Rectal smooth muscle tissue (tissue), 1 donor: ENCODE results near the gene FKBP5.

Experiments used
- H3K27ac ChIP-seq: one replicate; pipeline ENCODE4 v1.7.0; 2013; ENCODE audit warnings: low read depth, low read length, inconsistent platforms
- H3K27me3 ChIP-seq: one replicate; pipeline ENCODE4 v1.7.0; 2013; ENCODE audit warnings: low read length; ENCODE audit not compliant: control insufficient read depth, insufficient read depth
- H3K36me3 ChIP-seq: one replicate; pipeline ENCODE4 v1.7.0; 2013; ENCODE audit warnings: low read length; ENCODE audit not compliant: control insufficient read depth, insufficient read depth
- H3K4me1 ChIP-seq: one replicate; pipeline ENCODE4 v1.7.0; 2013; ENCODE audit warnings: low read length; ENCODE audit not compliant: control insufficient read depth, insufficient read depth
- H3K4me3 ChIP-seq: one replicate; pipeline ENCODE4 v1.7.0; 2013; ENCODE audit warnings: low read length
- H3K9ac ChIP-seq: one replicate; pipeline ENCODE4 v1.7.0; 2013; ENCODE audit warnings: low read length

FKBP5 gene

DNA sequence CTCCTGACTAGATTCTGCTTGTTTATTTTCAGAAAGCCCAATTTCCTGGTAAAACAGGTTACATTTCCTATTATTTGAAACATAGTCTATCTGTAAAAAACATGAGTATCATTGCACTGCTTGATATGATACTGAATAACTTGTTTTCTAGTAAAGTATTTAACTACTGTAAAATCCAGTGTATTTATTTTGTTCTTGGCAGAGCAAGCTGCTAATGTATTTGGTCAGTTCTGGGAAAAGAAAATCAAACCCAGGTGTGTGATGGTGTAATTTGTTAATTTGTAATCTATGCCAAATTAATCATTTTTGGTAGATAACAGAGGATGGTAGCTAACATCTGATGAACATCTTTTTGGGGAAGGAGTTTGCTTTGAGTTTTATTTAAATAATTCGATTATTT, 50.8 kb downstream of the FKBP5 start:
- Histone ChIP-seq H3K27me3 (no peaks in the 10 kb centered on the region), H3K4me1 (no peaks in the 10 kb centered on the region), H3K27ac (no peak overlapping the region), H3K9ac (no peak overlapping the region), H3K4me3 (no peak overlapping the region), H3K36me3 (peaks cover 2% of the 10 kb centered on the region)

GRCh38 chr6:35635601-35636597, 52.8 kb downstream of the FKBP5 start:
- H3K4me1 ChIP-seq = no peaks in the 10 kb centered on the region

GRCh38 chr6:35634316-35634715, 54.4 kb downstream of the FKBP5 start:
- H3K36me3 ChIP-seq = no peaks in the 10 kb centered on the region
- no peak overlapping the region for H3K27ac ChIP-seq
- H3K4me1 ChIP-seq = no peaks in the 10 kb centered on the region
- H3K27me3 ChIP-seq = no peaks in the 10 kb centered on the region
- H3K4me3 ChIP-seq = no peak overlapping the region
- no peak overlapping the region for H3K9ac ChIP-seq

More at GRCh38 chr6:35635601-35636597, 52.8 kb downstream of the FKBP5 start:
- H3K4me3 ChIP-seq = no peak overlapping the region
- no peak overlapping the region for H3K27ac ChIP-seq
- H3K9ac ChIP-seq = no peak overlapping the region
- H3K36me3 ChIP-seq = peaks cover 2% of the 10 kb centered on the region
- no peaks in the 10 kb centered on the region for H3K27me3 ChIP-seq

- Histone ChIP-seq H3K4me1 (no peaks in the 10 kb centered on the region), H3K27me3 (no peaks in the 10 kb centered on the region), H3K36me3 (no peaks in the 10 kb centered on the region), H3K27ac (no peak overlapping the region), H3K4me3 (no peak overlapping the region), H3K9ac (no peak overlapping the region)
Observed at GRCh38 chr6:35633579-35634089, 55.1 kb downstream of the FKBP5 start.

DNA sequence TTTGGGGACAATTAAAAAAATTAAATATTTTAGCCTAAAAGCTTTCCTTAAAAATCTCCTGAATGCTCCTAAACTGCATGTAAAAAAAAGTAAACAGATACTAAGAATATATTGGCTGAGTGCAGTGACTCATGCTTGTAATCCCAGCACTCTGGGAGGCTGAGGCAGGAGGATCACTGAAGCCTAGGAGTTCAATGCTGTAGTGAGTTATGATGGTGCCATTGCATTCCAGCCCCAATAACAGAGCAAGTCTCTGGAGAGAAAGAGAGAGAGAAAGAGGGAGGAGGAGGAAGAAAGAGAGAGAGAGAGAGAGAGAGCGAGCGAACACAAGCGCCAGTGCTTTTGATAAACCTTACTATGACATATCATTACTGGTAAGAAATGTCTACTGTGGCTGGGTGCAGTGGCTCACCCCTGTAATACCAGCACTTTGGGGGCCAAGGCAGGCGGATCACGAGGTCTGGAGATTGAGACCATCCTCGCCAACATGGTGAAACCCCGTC, 58.8 kb downstream of the FKBP5 start:
- H3K27ac ChIP-seq = no peak overlapping the region
- H3K27me3 ChIP-seq = no peaks in the 10 kb centered on the region
- no peak overlapping the region for H3K9ac ChIP-seq
- H3K36me3 ChIP-seq = no peaks in the 10 kb centered on the region
- H3K4me3 ChIP-seq = no peak overlapping the region
- no peaks in the 10 kb centered on the region for H3K4me1 ChIP-seq

GRCh38 chr6:35626401-35626800, 62.3 kb downstream of the FKBP5 start:
- Histone ChIP-seq H3K36me3 (no peaks in the 10 kb centered on the region), H3K4me1 (no peaks in the 10 kb centered on the region), H3K27me3 (no peaks in the 10 kb centered on the region), H3K9ac (no peak overlapping the region), H3K4me3 (no peak overlapping the region), H3K27ac (no peak overlapping the region)

GRCh38 chr6:35624341-35625070, 64.2 kb downstream of the FKBP5 start:
- Histone ChIP-seq H3K9ac (no peak overlapping the region), H3K36me3 (peaks cover 4% of the 10 kb centered on the region), H3K27me3 (no peaks in the 10 kb centered on the region), H3K4me1 (no peaks in the 10 kb centered on the region), H3K4me3 (no peak overlapping the region), H3K27ac (no peak overlapping the region)

DNA sequence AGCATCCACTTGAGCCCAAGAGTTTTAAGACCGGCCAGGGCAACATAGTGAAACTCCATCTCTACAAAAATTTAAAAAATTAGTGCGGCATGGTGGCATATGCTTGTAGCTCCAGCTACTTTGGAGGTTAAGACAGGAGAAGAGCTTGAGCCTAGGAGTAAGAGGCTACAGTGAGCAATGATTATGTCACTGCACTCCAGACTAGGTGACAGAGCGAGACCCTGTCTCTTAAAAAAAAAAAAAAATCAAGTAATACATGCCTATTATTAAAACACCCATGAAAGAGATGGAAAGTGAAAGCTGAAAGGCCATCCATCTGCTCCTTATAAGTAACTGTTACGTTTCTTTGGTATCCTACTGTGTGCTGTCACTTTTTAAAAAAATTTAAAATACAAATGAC, 66.4 kb downstream of the FKBP5 start:
- no peak overlapping the region for H3K4me3 ChIP-seq
- H3K36me3 ChIP-seq = peaks cover 9% of the 10 kb centered on the region
- no peak overlapping the region for H3K9ac ChIP-seq
- no peaks in the 10 kb centered on the region for H3K27me3 ChIP-seq
- no peak overlapping the region for H3K27ac ChIP-seq
- no peaks in the 10 kb centered on the region for H3K4me1 ChIP-seq

GRCh38 chr6:35620706-35621105, 68.0 kb downstream of the FKBP5 start:
- peaks cover 9% of the 10 kb centered on the region for H3K36me3 ChIP-seq
- H3K4me1 ChIP-seq = no peaks in the 10 kb centered on the region
- no peaks in the 10 kb centered on the region for H3K27me3 ChIP-seq
- no peak overlapping the region for H3K27ac ChIP-seq
- H3K4me3 ChIP-seq = no peak overlapping the region
- no peak overlapping the region for H3K9ac ChIP-seq

- Histone ChIP-seq H3K9ac (no peak overlapping the region), H3K4me1 (no peaks in the 10 kb centered on the region), H3K27ac (no peak overlapping the region), H3K27me3 (no peaks in the 10 kb centered on the region), H3K36me3 (peaks cover 2% of the 10 kb centered on the region), H3K4me3 (no peak overlapping the region)
Observed at GRCh38 chr6:35613762-35614161, 75.0 kb downstream of the FKBP5 start.

- no peak overlapping the region for H3K27ac ChIP-seq
- H3K4me1 ChIP-seq = no peaks in the 10 kb centered on the region
- H3K4me3 ChIP-seq = no peak overlapping the region
- no peaks in the 10 kb centered on the region for H3K36me3 ChIP-seq
- no peaks in the 10 kb centered on the region for H3K27me3 ChIP-seq
- no peak overlapping the region for H3K9ac ChIP-seq
Observed at GRCh38 chr6:35611240-35611639, 77.5 kb downstream of the FKBP5 start.

GRCh38 chr6:35610830-35611229, 77.9 kb downstream of the FKBP5 start:
- Histone ChIP-seq H3K4me3 (no peak overlapping the region), H3K9ac (no peak overlapping the region), H3K27ac (no peak overlapping the region), H3K36me3 (no peaks in the 10 kb centered on the region), H3K4me1 (no peaks in the 10 kb centered on the region), H3K27me3 (no peaks in the 10 kb centered on the region)
